ENCODE results near the gene PDILT.

Gene PDILT

DNA sequence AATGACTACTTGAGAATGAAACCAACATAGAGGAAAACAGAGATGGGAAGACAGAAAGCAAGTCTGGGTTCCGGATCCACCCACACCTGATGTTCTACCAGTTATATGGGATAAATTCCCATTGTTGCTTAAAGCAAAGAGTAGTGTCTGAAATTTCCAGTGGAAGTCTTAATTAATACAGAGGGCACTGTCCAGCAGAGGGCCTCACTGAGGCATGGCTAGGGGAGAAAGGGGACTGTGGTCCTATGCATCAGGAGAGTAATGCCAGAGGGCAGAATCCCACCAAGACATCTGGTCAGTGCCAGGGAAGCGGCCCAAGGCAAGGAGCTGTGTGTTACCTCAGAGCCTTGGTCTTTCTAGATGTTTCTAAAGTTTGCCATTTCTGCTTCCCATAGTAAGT is 44.5 kb downstream of the PDILT start:
- DNase-seq (ENCODE audit: low read depth), result no peak

GRCh38 chr16:20355114-20355782 is 49.3 kb downstream of the PDILT start:
- no peak for DNase-seq (ENCODE audit: low read depth)

DNA sequence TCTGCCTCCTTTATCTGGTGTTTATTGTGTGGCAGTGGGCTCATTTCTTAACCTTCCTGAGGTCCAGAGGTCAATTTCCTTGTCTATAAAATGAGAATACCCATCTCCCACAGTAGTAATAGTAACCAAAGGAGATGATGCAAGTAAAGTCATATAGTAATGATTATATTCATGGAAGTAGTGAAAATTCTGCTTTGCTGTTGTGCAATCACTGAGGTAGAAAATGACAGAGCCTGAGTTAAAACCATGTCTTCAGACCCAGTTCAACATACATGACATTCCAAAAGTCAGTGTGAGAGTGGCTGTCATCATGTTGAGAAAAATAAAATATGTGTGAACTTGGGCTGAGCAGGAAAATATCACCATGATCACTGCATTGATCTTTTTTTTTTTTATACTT is 51.2 kb downstream of the PDILT start:
- DNase-seq (ENCODE audit: low read depth), result no peak

- DNase-seq (ENCODE audit: low read depth), result no peak
These were observed 51.9 kb downstream of the PDILT start, which contains the start of gene UMOD for GRCh38 chr16:20352615-20353014. TSS of gene UMOD (minus strand) at chr16:20352715. CDS start at chr16:20350737, 1,978 bp downstream.

- DNase-seq (ENCODE audit: low read depth), result no peak
These were observed 54.9 kb downstream of the PDILT start for GRCh38 chr16:20349615-20350014.

DNA sequence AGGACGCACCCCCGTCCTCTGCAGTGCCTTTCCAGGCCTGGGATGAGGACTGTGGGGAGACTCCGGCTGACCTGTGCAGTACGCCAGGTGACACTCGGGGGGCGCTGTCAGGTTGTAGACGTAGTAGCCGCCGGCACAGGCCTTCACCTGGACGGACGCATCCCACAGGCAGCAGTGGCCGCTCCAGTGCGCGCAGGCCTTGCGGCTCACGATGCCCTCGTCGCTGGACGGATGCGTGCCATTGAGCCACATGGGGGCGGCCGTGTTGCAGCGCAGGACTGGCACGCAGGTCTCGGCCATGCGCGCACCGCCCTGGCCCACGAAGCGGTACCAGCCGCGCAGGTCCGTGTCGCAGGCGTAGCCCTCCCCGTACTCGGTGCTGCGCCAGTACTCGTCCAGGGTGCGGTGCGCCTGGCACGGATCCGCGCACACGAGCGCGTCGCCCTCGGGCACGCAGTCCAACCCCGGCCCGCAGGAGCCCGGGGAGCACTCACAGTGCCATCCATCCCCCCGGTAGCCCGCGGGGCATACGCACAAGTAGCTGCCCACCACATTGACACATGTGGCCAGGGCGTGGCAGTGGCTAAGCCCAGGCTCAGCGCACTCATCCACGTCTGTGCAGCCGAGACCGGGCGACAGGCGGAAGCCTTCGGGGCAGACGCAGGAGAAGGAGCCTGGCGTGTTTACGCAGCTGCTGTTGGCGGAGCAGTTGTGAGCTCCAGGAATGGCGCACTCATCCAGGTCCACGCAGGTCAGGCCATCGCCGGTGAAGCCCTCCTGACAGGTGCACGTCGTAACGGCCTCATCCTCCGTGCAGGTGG is 56.0 kb downstream of the PDILT start:
- no peak for DNase-seq (ENCODE audit: low read depth)

DNA sequence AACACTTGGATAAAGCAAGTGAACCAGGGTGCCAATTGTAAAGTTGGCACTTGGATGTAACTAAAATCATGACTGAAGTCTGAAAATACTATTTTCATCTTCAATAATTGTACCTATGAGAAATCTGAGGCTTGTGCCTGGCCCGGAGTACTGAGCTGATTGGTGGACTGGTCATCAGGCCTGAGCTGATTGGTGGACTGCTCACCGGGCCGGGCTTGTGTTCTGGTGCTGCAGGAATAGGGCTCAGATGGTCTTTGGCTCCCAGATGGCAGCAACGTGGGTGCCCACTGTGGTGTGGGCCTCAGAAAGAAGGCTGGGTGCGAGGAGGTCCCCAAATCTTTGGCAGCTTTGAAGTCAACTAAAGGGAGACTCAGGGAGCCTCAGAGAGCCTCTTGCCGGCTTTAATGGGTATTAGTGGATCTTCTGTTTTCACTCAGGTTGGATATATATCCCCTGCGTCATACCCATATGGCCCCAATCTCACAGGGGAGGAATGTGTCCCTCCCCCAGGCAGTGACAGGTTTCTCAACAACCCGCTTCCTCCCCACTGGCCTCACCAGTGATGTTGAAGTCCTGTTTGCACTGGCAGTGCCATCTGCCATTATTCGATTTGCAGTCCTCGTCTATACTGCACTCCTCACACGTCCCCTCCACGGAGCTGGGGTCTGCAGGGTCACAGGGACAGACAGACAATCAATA is 56.7 kb downstream of the PDILT start:
- DNase-seq (ENCODE audit: low read depth), result no peak

- DNase-seq (ENCODE audit: low read depth), result no peak
These were observed 59.9 kb downstream of the PDILT start for GRCh38 chr16:20344611-20345010.

GRCh38 chr16:20339744-20340143 is 64.8 kb downstream of the PDILT start:
- no peak for DNase-seq (ENCODE audit: low read depth)

GRCh38 chr16:20336955-20337354 is 67.6 kb downstream of the PDILT start:
- DNase-seq (ENCODE audit: low read depth), result no peak

GRCh38 chr16:20334396-20334795 is 70.1 kb downstream of the PDILT start:
- no peak for DNase-seq (ENCODE audit: low read depth)

DNA sequence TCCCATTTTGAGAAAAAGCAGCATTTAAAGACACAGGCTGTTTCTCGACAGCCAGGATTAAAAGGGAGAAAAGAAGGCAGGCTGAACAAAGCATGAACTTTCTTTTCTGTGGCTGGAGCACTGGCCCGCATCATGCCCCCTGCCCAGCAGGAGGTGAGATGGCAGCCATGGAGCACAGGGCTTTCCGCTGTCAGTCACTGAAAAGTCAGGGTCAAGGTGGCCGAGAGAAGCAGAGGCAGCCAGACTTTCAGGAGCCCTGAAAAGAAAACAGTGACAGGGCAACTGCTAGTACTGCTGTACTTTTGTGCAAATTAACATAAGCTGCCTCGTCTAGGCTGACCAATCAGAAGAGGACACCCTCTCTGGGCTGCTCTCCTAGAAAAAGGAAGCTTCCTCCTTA is 71.4 kb downstream of the PDILT start:
- DNase-seq (ENCODE audit: low read depth), result no peak

DNA sequence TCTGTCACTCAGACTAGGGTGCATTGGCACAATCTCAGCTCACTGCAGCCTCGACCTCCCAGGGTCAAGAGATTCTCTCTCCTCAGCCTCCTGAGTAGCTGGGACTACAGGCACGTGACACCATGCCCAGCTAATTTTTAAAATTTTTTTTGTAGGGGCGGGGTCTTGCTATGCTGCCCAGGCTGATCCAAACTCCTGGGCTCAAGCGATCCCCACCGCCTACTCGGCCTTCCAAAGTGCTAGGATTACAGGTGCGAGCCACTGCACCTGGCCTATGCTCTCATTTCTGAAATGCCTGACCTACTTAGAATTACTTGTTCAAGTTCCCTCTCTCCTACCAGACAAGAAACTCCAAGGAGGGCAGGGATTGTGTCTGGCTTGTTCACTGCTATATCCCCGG is 72.1 kb downstream of the PDILT start:
- no peak for DNase-seq (ENCODE audit: low read depth)

DNA sequence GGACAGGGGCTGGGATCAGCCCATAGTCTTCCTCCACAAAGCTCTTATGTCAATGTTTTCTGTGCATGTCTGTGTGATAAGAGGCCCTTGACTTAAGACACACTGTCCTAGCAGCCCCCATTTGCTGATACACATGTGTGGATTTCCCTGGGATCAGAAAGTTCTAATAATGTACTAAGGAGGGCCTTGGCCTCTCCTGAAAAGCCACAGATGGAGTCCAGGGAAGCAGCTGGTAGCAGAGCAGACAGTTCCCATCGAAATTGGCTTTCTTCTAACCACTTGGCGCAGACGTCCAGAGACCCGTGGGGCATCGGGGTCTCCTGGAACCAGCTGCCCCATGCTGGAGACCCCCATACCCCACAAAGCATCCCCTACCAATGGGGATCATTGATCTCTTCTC is 72.9 kb downstream of the PDILT start:
- DNase-seq (ENCODE audit: low read depth), result no peak

DNA sequence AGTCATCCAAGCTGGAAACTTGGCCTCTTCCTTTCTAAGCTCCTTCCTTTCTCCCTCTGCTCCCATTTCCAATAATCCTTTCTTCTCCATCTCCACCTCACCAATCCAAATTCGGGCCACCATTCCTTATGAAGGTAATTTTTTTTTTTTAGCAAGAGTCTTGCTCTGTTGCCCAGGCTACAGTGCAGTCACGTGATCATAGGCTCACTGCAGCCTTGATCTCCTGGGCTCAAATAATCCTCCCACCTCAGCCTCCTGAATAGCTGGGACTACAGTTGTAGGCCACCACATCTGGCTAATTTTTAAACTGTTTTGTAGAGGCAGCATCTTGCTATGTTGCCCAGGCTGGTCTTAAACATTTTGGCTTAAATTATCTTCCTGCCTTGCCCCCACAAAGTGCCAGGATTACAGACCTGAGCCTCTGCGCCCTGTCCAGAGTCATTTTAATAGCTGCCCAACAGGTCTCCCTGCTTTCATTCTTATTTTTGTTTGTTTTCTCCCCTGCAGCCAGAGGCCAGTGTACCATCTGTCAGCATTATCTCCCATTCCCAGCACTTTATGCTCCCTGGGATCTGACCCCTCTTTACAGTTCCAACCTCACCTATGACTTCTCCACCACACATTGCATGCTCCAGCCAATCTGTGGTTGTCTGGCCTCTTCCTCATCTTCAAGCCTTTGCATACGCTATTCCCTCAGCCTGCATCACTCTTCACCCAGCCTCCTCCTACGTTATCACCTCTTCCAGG is 75.0 kb downstream of the PDILT start:
- DNase-seq (ENCODE audit: low read depth), result no peak

GRCh38 chr16:20327444-20328041 is 77.0 kb downstream of the PDILT start, which contains the start of gene GP2:
TSS of gene GP2 (minus strand) at chr16:20327513. CDS start at chr16:20326431, 1,082 bp downstream.
- no peak for DNase-seq (ENCODE audit: low read depth)

DNA sequence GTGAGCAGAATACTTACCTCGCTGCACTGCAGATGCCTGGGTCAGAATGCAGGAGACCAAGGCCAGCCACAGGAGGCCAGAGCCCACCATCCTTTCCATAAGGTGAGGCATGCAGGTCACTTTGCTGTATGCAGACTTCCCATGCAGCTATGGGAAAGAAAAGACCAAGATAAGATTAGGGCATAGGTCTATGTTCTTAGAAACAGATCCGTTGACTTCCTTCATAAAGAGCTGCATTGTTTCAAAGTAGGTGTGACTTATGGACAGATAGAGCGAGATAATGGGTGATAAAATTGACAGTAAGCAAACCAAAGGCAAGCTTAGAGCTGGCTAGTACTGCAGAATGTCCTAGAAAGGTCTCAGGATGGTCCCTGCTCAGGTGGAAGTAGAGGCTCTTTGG is 78.2 kb downstream of the PDILT start:
- no peak for DNase-seq (ENCODE audit: low read depth)

DNA sequence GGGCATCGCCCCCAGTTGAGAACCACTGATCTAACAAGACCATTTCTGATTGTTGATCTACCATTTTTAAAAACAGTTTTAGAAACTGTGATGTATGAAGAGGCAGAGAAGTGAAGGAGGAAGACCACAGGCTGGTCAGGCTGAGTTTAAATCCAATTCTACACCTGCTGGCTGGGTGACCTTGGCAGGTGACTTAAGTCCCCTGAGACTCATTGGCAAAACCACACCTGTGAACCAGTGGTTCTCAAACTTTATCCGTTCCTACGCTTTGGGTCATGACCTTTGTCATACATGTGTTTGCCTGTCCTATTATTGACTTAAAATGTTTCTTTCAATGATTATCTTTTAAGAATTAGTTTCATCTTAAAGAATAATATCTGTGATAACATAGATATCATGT is 79.5 kb downstream of the PDILT start:
- no peak for DNase-seq (ENCODE audit: low read depth)

- DNase-seq (ENCODE audit: low read depth), result no peak
These were observed 80.9 kb downstream of the PDILT start for GRCh38 chr16:20323591-20324117.

DNA sequence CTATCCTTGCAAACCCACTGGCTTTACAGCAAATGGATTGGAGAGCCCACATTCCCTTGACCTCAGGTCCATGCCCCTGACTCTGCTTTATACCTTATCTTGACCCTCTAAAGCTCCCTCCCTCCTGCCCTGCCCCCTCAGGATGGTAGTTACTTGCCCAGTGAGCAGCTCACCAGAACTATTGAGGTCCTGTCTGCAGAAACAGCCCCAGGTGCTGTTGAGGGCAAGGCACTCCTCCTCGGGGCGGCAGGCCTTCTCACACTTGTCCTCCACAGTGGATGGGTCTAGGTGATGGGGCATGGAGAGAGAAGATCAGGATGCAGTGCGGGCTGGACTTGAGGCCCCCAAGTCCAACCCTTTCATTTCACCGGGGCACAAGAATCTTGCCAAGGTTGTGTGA is 81.8 kb downstream of the PDILT start:
- no peak for DNase-seq (ENCODE audit: low read depth)

- no peak for DNase-seq (ENCODE audit: low read depth)
These were observed 82.9 kb downstream of the PDILT start for GRCh38 chr16:20321671-20322070.

Data from stimulated activated CD8-positive, alpha-beta memory T cell treated with anti-CD3 and anti-CD28 coated beads, Interleukin-7, amount 100 ng/mL, for 24 hours (primary cell).